ENCODE data around the gene BPIFA3. TPM values are rescaled to one million over a fixed set of nuclear protein-coding genes. Genes with fewer than 3 reads are reported as not detected.

Gene BPIFA3
- total and polyA plus RNA-seq, 9 of the 15 experiments (the other 6 are each of a cell fraction or from before 2014, with no cell fraction given) = not detected

DNA sequence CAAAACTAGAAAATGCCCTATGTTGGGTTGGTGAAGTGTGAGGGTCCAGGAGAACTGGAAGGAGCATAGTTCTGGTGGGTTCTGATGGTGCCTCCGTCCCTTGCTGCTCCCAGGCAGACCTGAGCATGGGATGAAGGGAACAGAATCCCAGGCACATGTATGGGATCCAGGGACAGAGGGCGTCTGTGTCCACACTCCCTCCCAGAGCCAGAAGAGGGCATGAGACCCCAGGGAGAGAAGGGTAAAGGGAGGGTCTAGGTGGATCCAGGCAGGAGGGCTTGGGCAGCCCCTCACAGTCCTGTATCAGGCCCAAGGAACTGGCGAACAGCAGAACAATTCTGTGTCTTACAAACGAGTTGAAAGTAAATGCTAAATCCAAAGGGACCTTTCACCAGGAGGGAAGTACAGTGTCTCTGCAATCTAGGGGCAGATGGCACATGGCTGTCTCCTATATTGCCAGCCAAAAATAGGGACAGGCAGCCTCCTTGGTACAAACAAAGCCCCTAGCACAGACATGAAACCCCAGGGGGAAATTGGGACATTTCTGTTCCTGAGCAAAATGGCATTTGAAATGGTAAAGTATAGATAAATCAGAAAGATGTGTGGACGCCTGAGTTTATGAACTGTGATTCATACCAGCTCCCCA lies 16.1 kb downstream of the BPIFA3 start (continued):
- TF ChIP-seq, protein P1, sequence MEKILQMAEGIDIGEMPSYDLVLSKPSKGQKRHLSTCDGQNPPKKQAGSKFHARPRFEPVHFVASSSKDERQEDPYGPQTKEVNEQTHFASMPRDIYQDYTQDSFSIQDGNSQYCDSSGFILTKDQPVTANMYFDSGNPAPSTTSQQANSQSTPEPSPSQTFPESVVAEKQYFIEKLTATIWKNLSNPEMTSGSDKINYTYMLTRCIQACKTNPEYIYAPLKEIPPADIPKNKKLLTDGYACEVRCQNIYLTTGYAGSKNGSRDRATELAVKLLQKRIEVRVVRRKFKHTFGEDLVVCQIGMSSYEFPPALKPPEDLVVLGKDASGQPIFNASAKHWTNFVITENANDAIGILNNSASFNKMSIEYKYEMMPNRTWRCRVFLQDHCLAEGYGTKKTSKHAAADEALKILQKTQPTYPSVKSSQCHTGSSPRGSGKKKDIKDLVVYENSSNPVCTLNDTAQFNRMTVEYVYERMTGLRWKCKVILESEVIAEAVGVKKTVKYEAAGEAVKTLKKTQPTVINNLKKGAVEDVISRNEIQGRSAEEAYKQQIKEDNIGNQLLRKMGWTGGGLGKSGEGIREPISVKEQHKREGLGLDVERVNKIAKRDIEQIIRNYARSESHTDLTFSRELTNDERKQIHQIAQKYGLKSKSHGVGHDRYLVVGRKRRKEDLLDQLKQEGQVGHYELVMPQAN (IDR thresholded peaks at IDR 0.05; ENCODE audit: borderline replicate concordance) = no peak

DNA sequence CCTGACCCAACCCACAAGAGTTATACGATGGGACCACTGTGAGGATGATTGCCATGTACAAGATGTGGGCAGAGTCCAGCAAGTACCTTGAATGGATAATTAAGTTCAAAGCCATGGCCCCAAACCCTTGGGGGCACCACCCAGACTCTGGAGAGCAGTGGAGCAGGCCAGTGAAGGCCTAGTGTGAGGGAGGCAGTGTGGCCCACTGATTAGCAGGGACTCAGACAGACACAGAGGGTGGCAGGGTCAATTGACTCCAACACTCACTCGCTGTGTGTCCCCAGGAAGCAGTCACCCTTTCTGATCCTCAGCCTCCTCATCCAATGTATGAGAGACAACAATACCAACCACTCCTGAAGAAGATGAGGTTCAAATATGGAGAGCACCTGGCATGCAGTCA lies 16.9 kb downstream of the BPIFA3 start:
- Histone ChIP-seq H3K4me1 (replicated peaks in 1 of 2; ENCODE audit: control insufficient read depth in 2 of 2, insufficient read depth in 2 of 2, low read length in 2 of 2) (no peaks in the 10 kb centered on the region), H2AFZ (ENCODE audit: low read depth, low read length) (no peak overlapping the region), H3K27ac (ENCODE audit: extremely low read depth, low read depth, low read length) (no peak overlapping the region), H3K9me1 (ENCODE audit: control insufficient read depth, insufficient read depth, low read length) (no peaks in the 10 kb centered on the region), H3K9me3 (replicated peaks; ENCODE audit: control insufficient read depth, insufficient read depth, low read depth, low read length) (no peaks in the 10 kb centered on the region), H3K79me2 (ENCODE audit: control insufficient read depth, insufficient read depth, low read length) (no peaks in the 10 kb centered on the region), H3K9ac (ENCODE audit: insufficient read depth in 1 of 2, low read depth in 2 of 2, low read length in 2 of 2) (no peak overlapping the region), H3K27me3 (ENCODE audit: control insufficient read depth in 2 of 2, insufficient read depth in 2 of 2, low read length in 2 of 2) (peaks cover 2 to 9% of the 10 kb centered on the region in 2 experiments; a peak in 1 of 5 replicates), H3K4me3 (no peak overlapping the region), H4K20me1 (replicated peaks; ENCODE audit: control insufficient read depth, insufficient read depth, low read length) (no peaks in the 10 kb centered on the region), H3K36me3 (ENCODE audit: control insufficient read depth, insufficient read depth, low read length) (no peaks in the 10 kb centered on the region), H3K4me2 (ENCODE audit: insufficient read depth, low read length) (no peak overlapping the region)
- ChIA-PET CTCF (ENCODE audit: low intra/inter-chr PET ratio) (no interaction called here), POLR2A (no interaction called here)
- intact Hi-C loops (cut with micrococcal nuclease) (loop anchor here (10.0 kb wide), 1 partner anchor 61 kb away; no protein-coding TSS in a partner anchor), in situ Hi-C loops (cut with MboI) (no loop called here)
- no TSS peak for BruUV-seq (replicated peaks)
- DNase-seq (ENCODE audit: extremely low read depth in 1 of 4, low spot score in 3 of 4) (no peak), ATAC-seq (no peak), FAIRE-seq (no peak)
- 0% methylated on average over 2 of the region's 2 CpGs for WGBS (ENCODE audit: insufficient coverage, low coverage, missing lambda C conversion rate)
- TF ChIP-seq GTF2F1 (IDR thresholded peaks at IDR 0.05; ENCODE audit: low read depth, low read length) (no peak), CBX5 (IDR thresholded peaks at IDR 0.05; ENCODE audit: borderline replicate concordance, low read depth) (no peak), ZNF23 (CRISPR knock-in tag; IDR thresholded peaks at IDR 0.05) (no peak), CTBP1 (IDR thresholded peaks at IDR 0.05; ENCODE audit: borderline replicate concordance) (no peak), HMGN3 (IDR thresholded peaks at IDR 0.05; ENCODE audit: borderline replicate concordance, extremely low read depth, insufficient read length, low read depth, low read length) (no peak), EP400 (IDR thresholded peaks at IDR 0.05) (no peak), PCBP1 (IDR thresholded peaks at IDR 0.05; ENCODE audit: low read depth, low read length, poor library complexity, severe bottlenecking) (no peak), MCM5 (IDR thresholded peaks at IDR 0.05; ENCODE audit: low read depth) (no peak), SMAD3 (CRISPR knock-in tag; conservative IDR thresholded peaks at IDR 0.05) (no peak), PHF20 (IDR thresholded peaks at IDR 0.05; ENCODE audit: partially characterized antibody) (no peak), TARDBP (IDR thresholded peaks at IDR 0.05) (no peak)
- TF ChIP-seq, protein P2, sequence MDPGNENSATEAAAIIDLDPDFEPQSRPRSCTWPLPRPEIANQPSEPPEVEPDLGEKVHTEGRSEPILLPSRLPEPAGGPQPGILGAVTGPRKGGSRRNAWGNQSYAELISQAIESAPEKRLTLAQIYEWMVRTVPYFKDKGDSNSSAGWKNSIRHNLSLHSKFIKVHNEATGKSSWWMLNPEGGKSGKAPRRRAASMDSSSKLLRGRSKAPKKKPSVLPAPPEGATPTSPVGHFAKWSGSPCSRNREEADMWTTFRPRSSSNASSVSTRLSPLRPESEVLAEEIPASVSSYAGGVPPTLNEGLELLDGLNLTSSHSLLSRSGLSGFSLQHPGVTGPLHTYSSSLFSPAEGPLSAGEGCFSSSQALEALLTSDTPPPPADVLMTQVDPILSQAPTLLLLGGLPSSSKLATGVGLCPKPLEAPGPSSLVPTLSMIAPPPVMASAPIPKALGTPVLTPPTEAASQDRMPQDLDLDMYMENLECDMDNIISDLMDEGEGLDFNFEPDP (CRISPR knock-in tag; IDR thresholded peaks at IDR 0.05) = no peak
- TF ChIP-seq, protein P3, sequence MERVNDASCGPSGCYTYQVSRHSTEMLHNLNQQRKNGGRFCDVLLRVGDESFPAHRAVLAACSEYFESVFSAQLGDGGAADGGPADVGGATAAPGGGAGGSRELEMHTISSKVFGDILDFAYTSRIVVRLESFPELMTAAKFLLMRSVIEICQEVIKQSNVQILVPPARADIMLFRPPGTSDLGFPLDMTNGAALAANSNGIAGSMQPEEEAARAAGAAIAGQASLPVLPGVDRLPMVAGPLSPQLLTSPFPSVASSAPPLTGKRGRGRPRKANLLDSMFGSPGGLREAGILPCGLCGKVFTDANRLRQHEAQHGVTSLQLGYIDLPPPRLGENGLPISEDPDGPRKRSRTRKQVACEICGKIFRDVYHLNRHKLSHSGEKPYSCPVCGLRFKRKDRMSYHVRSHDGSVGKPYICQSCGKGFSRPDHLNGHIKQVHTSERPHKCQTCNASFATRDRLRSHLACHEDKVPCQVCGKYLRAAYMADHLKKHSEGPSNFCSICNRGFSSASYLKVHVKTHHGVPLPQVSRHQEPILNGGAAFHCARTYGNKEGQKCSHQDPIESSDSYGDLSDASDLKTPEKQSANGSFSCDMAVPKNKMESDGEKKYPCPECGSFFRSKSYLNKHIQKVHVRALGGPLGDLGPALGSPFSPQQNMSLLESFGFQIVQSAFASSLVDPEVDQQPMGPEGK (CRISPR knock-in tag; IDR thresholded peaks at IDR 0.05; ENCODE audit: borderline replicate concordance) = no peak
- TF ChIP-seq, protein P4, sequence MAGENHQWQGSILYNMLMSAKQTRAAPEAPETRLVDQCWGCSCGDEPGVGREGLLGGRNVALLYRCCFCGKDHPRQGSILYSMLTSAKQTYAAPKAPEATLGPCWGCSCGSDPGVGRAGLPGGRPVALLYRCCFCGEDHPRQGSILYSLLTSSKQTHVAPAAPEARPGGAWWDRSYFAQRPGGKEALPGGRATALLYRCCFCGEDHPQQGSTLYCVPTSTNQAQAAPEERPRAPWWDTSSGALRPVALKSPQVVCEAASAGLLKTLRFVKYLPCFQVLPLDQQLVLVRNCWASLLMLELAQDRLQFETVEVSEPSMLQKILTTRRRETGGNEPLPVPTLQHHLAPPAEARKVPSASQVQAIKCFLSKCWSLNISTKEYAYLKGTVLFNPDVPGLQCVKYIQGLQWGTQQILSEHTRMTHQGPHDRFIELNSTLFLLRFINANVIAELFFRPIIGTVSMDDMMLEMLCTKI (IDR thresholded peaks at IDR 0.05; ENCODE audit: partially characterized antibody) = no peak

Data from K562 (cell line).